Adrenal gland (tissue), 12 donors: ENCODE results near the gene SERPINB6. TPM values are rescaled to one million over a fixed set of nuclear protein-coding genes. Genes with fewer than 3 reads are reported as not detected.
A peak's percentile ranks its signal among the peaks of the same experiment; 100 is the strongest.

Experiments used
- DNase-seq, 7 donors: peaks; one replicate each; pipeline ENCODE4 v3.0.0-alpha.2; 2019 to 2020
- H3K27ac ChIP-seq, 5 donors: fragments of 200-600 bp; sonication (generic) in 4 of 5; 1 replicate in 3 of 5; 2 replicates in 2 of 5; pipeline versions ENCODE4 v1.5.1 to v1.8.0; 2016 to 2020; ENCODE audit warnings: mild to moderate bottlenecking in 1 of 5
- H3K27me3 ChIP-seq: fragments of 200-600 bp; 2 replicates; pipeline ENCODE4 v1.8.0; 2021
- H3K36me3 ChIP-seq, 2 donors: fragments of 200-600 bp; replicated peaks in 1 of 2; 1 replicate in 1 of 2; 2 replicates in 1 of 2; pipeline versions ENCODE4 v1.5.1 to v1.8.0; 2018 to 2022
- H3K4me1 ChIP-seq, 2 donors: fragments of 200-600 bp; replicated peaks in 1 of 2; 1 replicate in 1 of 2; 2 replicates in 1 of 2; pipeline versions ENCODE4 v1.5.1 to v1.8.0; 2018 to 2021
- H3K4me3 ChIP-seq, 4 donors: fragments of 200-600 bp; sonication (generic) in 3 of 4; one replicate each; pipeline ENCODE4 v1.5.1; 2016 to 2018
- H3K9me3 ChIP-seq, 3 donors: fragments of 200-600 bp; sonication (generic) in 1 of 3; replicated peaks in 1 of 3; 1 replicate in 2 of 3; 2 replicates in 1 of 3; pipeline versions ENCODE4 v1.5.1 to v1.8.0; 2016 to 2021
- CTCF ChIP-seq, 6 experiments: fragments of 450-650 bp in 4 of 6; fragments of 200-600 bp in 2 of 6; sonication (generic) in 1 of 6; IDR thresholded peaks; 1 replicate in 5 of 6; 2 replicates in 1 of 6; pipeline versions ENCODE4 v1.5.1 to v1.8.0; 2016 to 2021; ENCODE audit warnings: antibody characterized with exemption in 6 of 6, mild to moderate bottlenecking in 2 of 6, moderate library complexity in 1 of 6
- POLR2A ChIP-seq, 2 donors: fragments of 450-650 bp; IDR thresholded peaks; one replicate each; pipeline ENCODE4 v1.6.1; 2017; ENCODE audit warnings: antibody characterized with exemption in 2 of 2, mild to moderate bottlenecking in 2 of 2, moderate library complexity in 1 of 2
- WGBS, 4 donors: extraction: QIAGEN DNeasy Blood & Tissue Kit in 2 of 4; methylation state at CpG; one replicate each; pipeline versions ENCODE4 v1.1.5 to v1.1.7; 2013 to 2017; 5-methylcytosine and 5-hydroxymethylcytosine counted together
- intact Hi-C, 2 donors: fragments of 100-400 bp; cut with DNase I; formaldehyde crosslinking; loops; one replicate each; pipeline versions ENCODE4 v1.14.1 to v1.15.0; 2022 to 2023
- polyA plus RNA-seq, 3 donors: library from polyadenylated mRNA; stranded (reverse); fragments of 200-250 nt in 2 of 3; fragments of 350-450 nt in 1 of 3; fragmentation: Illumina TruSeq in 1 of 3; extraction: RNeasy Lipid Tissue Mini Kit (QIAGEN cat#74804) in 1 of 3; gene quantifications; one replicate each; pipeline ENCODE4 v1.2.3, GENCODE V29; 2013 to 2014
- total RNA-seq, 9 donors: library from RNA; depleted of rRNA in 4 of 9; stranded (reverse); fragments of >200 nt in 4 of 9; fragments of 120-200 nt in 1 of 9; fragmentation: NEBNext Ultra II Directional in 1 of 9; extraction: Animal tissue kit (Norgen Biotek cat#: 25700) in 1 of 9; gene quantifications; one replicate each; pipeline versions ENCODE4 v1.1.0 to v1.2.4, GENCODE V29; 2013 to 2023
- donor health status: healthy with polysubstance abuse.
- donor health status: Bipolar disorder and iron deficiency.
- donor health status: DM: yes; HTN: yes; CAD: no.
- donor health status: DM: no; HTN: no; CAD: no.
- donor health status: DM: no; HTN: no; CAD: no.
- donor health status: DM: yes; HTN: yes; CAD: no.

SERPINB6 gene
- total and polyA plus RNA-seq, 12 donors, result 132 to 332 (median 209) TPM

GRCh38 chr6:3001146-3001772 lies 29.9 kb upstream of the SERPINB6 start:
- H3K4me1 ChIP-seq, result peaks cover 11 to 29% of the 10 kb centered on the region in 2 donors
- peak overlapping the region in 4 of 5 donors; percentile 19 to 98 (median 76) for H3K27ac ChIP-seq
- no peak overlapping the region for H3K4me3 ChIP-seq
- intact Hi-C loops, result no loop called here
- 68 to 73% (median 71%) methylated on average over 11 of the region's 11 CpGs for WGBS, 4 donors
- DNase-seq, result peak in 3 of 7 donors; percentile 9 to 49 (median 20)
- H3K36me3 ChIP-seq, result peaks cover 0 to 20% of the 10 kb centered on the region in 2 donors
- no peaks in the 10 kb centered on the region for H3K9me3 ChIP-seq
- TF ChIP-seq CTCF (IDR thresholded peaks at IDR 0.05) (no peak), POLR2A (IDR thresholded peaks at IDR 0.05) (no peak)
- H3K27me3 ChIP-seq, result no peaks in the 10 kb centered on the region

GRCh38 chr6:2999618-3000557 lies 28.5 kb upstream of the SERPINB6 start, which contains the start of gene NQO2:
Gene NQO2 (plus strand): TSS chr6:2999894. CDS start chr6:3006553, 6,659 bp downstream.
- 2 to 19% (median 10%) methylated on average over 8 to 85 of the region's 87 CpGs for WGBS, 4 donors
- Histone ChIP-seq H3K27me3 (no peaks in the 10 kb centered on the region), H3K27ac (peak within 1 kb of the TSS; percentile 85 to 98 (median 96)), H3K4me3 (peak within 1 kb of the TSS; percentile 43 to 83 (median 71)), H3K9me3 (no peaks in the 10 kb centered on the region), H3K36me3 (peaks cover 0 to 11% of the 10 kb centered on the region in 2 donors), H3K4me1 (peaks cover 11 to 29% of the 10 kb centered on the region in 2 donors)
- TF ChIP-seq POLR2A (IDR thresholded peaks at IDR 0.05) (peak; percentile 86 to 95), CTCF (IDR thresholded peaks at IDR 0.05) (peak in 2 of 6 experiments; percentile 6 to 25)
- intact Hi-C loops, result loop anchor here (5.0 kb wide), 1 partner anchor 57 kb away; no protein-coding TSS in a partner anchor
- DNase-seq, result peak; percentile 90 to 95 (median 94)

- peak overlapping the region in 2 of 4 donors; percentile 59 to 83 for H3K4me3 ChIP-seq
- no peak for TF ChIP-seq CTCF (IDR thresholded peaks at IDR 0.05)
- peak in 1 of 2 donors; percentile 41 for TF ChIP-seq POLR2A (IDR thresholded peaks at IDR 0.05)
- peaks cover 15 to 31% of the 10 kb centered on the region in 2 donors for H3K4me1 ChIP-seq
- H3K27ac ChIP-seq, result peak overlapping the region; percentile 65 to 98 (median 88)
- 0 to 1% (median 1%) methylated on average over 25 to 30 of the region's 30 CpGs for WGBS, 4 donors
- intact Hi-C loops, result loop anchor here (5.0 kb wide), 1 partner anchor 58 kb away; no protein-coding TSS in a partner anchor
- peaks cover 0 to 3% of the 10 kb centered on the region in 2 donors for H3K36me3 ChIP-seq
- no peaks in the 10 kb centered on the region for H3K27me3 ChIP-seq
- peak in 6 of 7 donors; percentile 93 to 95 (median 94) for DNase-seq
- no peaks in the 10 kb centered on the region for H3K9me3 ChIP-seq
Measured at GRCh38 chr6:2998998-2999617, 27.7 kb upstream of the SERPINB6 start.
